ENCODE measurements around the gene SRRM3.

- TF ChIP-seq ZNF274 (IDR thresholded peaks at IDR 0.05; ENCODE audit: low read depth, low read length): no peak
- TF ChIP-seq YY1 (IDR thresholded peaks at IDR 0.05; ENCODE audit: insufficient read depth, insufficient read length): no peak
Measured at GRCh38 chr7:76246804-76247389, 45.2 kb downstream of the SRRM3 start.
